Fibroblast of villous mesenchyme (primary cell): ENCODE data around the gene EHBP1L1. TPM values are rescaled to one million over a fixed set of nuclear protein-coding genes. Genes with fewer than 3 reads are reported as not detected.

Source experiments
- DNase-seq: peaks from one replicate; pipeline ENCODE4 v3.0.0-alpha.2; 2010; ENCODE audit warnings: low read depth
- H3K4me3 ChIP-seq: 2 replicates; pipeline ENCODE4 v1.5.1; 2011; ENCODE audit warnings: low read depth, mild to moderate bottlenecking, low read length
- CTCF ChIP-seq: IDR thresholded peaks from 2 replicates; pipeline ENCODE4 v1.5.1; 2012; ENCODE audit warnings: low read depth, mild to moderate bottlenecking, low read length; ENCODE audit not compliant: insufficient read depth
- total RNA-seq: library from RNA; depleted of rRNA; stranded (reverse); fragments of >200 nt; gene quantifications from 2 replicates; pipeline ENCODE4 v1.2.3, GENCODE V29; 2012

EHBP1L1 gene
- total RNA-seq, 1 donor, result 33.7 TPM

GRCh38 chr11:65623177-65623576, 47.3 kb downstream of the EHBP1L1 start:
- DNase-seq, result no peak
- TF ChIP-seq CTCF, result no peak
- H3K4me3 ChIP-seq, result no peak overlapping the region

GRCh38 chr11:65623852-65624616, 48.2 kb downstream of the EHBP1L1 start:
- TF ChIP-seq CTCF, result no peak
- H3K4me3 ChIP-seq, result no peak overlapping the region
- no peak for DNase-seq

GRCh38 chr11:65624931-65625627, 49.2 kb downstream of the EHBP1L1 start:
- H3K4me3 ChIP-seq, result no peak overlapping the region
- no peak for DNase-seq
- TF ChIP-seq CTCF, result no peak

- H3K4me3 ChIP-seq, result no peak overlapping the region
- peak; percentile 22 for DNase-seq
- peak; percentile 45 for TF ChIP-seq CTCF
Measured at GRCh38 chr11:65625628-65626342, 49.9 kb downstream of the EHBP1L1 start.

GRCh38 chr11:65627202-65627601, 51.3 kb downstream of the EHBP1L1 start:
- DNase-seq, result no peak
- no peak for TF ChIP-seq CTCF
- no peak overlapping the region for H3K4me3 ChIP-seq

- no peak for DNase-seq
- TF ChIP-seq CTCF, result no peak
- H3K4me3 ChIP-seq, result no peak overlapping the region
Measured at GRCh38 chr11:65629579-65629978, 53.7 kb downstream of the EHBP1L1 start.
